ENCODE results near the gene PPP1R9A.

Gene PPP1R9A

GRCh38 chr7:95095966-95096540 is 188.7 kb downstream of the PPP1R9A start:
- Histone ChIP-seq H3K79me2 (ENCODE audit: insufficient read depth, low read length) (no peaks in the 10 kb centered on the region), H3K4me3 (ENCODE audit: low read length, poor library complexity, severe bottlenecking) (no peak overlapping the region), H3F3A (ENCODE audit: low read depth) (no peaks in the 10 kb centered on the region), H3K9me2 (replicated peaks; ENCODE audit: low read depth, low read length) (no peaks in the 10 kb centered on the region), H3K9me3 (ENCODE audit: insufficient read depth, low read depth, low read length) (no peaks in the 10 kb centered on the region), H4K20me1 (ENCODE audit: insufficient read depth, low read length, poor library complexity, severe bottlenecking) (no peaks in the 10 kb centered on the region), H2AFZ (ENCODE audit: low read length) (peak overlapping the region; percentile 69), H3K4me1 (ENCODE audit: insufficient read depth, low read length, poor library complexity, severe bottlenecking) (peaks cover 10% of the 10 kb centered on the region), H3K27me3 (ENCODE audit: insufficient read depth, low read length, poor library complexity, severe bottlenecking) (no peaks in the 10 kb centered on the region), H3K36me3 (ENCODE audit: insufficient read depth, low read length) (no peaks in the 10 kb centered on the region), H3K9ac (ENCODE audit: low read depth, low read length, poor library complexity, severe bottlenecking) (no peak overlapping the region), H3K4me2 (ENCODE audit: low read depth, low read length, poor library complexity, severe bottlenecking) (no peak overlapping the region)
- TF ChIP-seq EZH2phosphoT487 (IDR thresholded peaks at IDR 0.05; ENCODE audit: borderline replicate concordance) (no peak), CTCF (conservative IDR thresholded peaks at IDR 0.05; ENCODE audit: low read length) (no peak)

- Histone ChIP-seq H3K27me3 (ENCODE audit: insufficient read depth, low read length, poor library complexity, severe bottlenecking) (no peaks in the 10 kb centered on the region), H3K36me3 (ENCODE audit: insufficient read depth, low read length) (no peaks in the 10 kb centered on the region), H3K4me1 (ENCODE audit: insufficient read depth, low read length, poor library complexity, severe bottlenecking) (peaks cover 9% of the 10 kb centered on the region), H3F3A (ENCODE audit: low read depth) (no peaks in the 10 kb centered on the region), H3K79me2 (ENCODE audit: insufficient read depth, low read length) (no peaks in the 10 kb centered on the region), H2AFZ (ENCODE audit: low read length) (no peak overlapping the region), H3K9me2 (replicated peaks; ENCODE audit: low read depth, low read length) (no peaks in the 10 kb centered on the region), H3K4me3 (ENCODE audit: low read length, poor library complexity, severe bottlenecking) (no peak overlapping the region), H3K9ac (ENCODE audit: low read depth, low read length, poor library complexity, severe bottlenecking) (no peak overlapping the region), H3K9me3 (ENCODE audit: insufficient read depth, low read depth, low read length) (no peaks in the 10 kb centered on the region), H3K4me2 (ENCODE audit: low read depth, low read length, poor library complexity, severe bottlenecking) (no peak overlapping the region), H4K20me1 (ENCODE audit: insufficient read depth, low read length, poor library complexity, severe bottlenecking) (no peaks in the 10 kb centered on the region)
- TF ChIP-seq EZH2phosphoT487 (IDR thresholded peaks at IDR 0.05; ENCODE audit: borderline replicate concordance) (no peak), CTCF (conservative IDR thresholded peaks at IDR 0.05; ENCODE audit: low read length) (no peak)
Observed at GRCh38 chr7:95097291-95097690, 189.9 kb downstream of the PPP1R9A start.

- TF ChIP-seq CTCF (conservative IDR thresholded peaks at IDR 0.05; ENCODE audit: low read length): no peak
- TF ChIP-seq EZH2phosphoT487 (IDR thresholded peaks at IDR 0.05; ENCODE audit: borderline replicate concordance): no peak
- Histone ChIP-seq H3F3A (ENCODE audit: low read depth) (no peaks in the 10 kb centered on the region), H3K4me1 (ENCODE audit: insufficient read depth, low read length, poor library complexity, severe bottlenecking) (peaks cover 14% of the 10 kb centered on the region), H4K20me1 (ENCODE audit: insufficient read depth, low read length, poor library complexity, severe bottlenecking) (no peaks in the 10 kb centered on the region), H3K9me2 (replicated peaks; ENCODE audit: low read depth, low read length) (no peaks in the 10 kb centered on the region), H3K79me2 (ENCODE audit: insufficient read depth, low read length) (no peaks in the 10 kb centered on the region), H3K36me3 (ENCODE audit: insufficient read depth, low read length) (no peaks in the 10 kb centered on the region), H3K27me3 (ENCODE audit: insufficient read depth, low read length, poor library complexity, severe bottlenecking) (no peaks in the 10 kb centered on the region), H3K4me2 (ENCODE audit: low read depth, low read length, poor library complexity, severe bottlenecking) (no peak overlapping the region), H3K4me3 (ENCODE audit: low read length, poor library complexity, severe bottlenecking) (no peak overlapping the region), H3K9ac (ENCODE audit: low read depth, low read length, poor library complexity, severe bottlenecking) (no peak overlapping the region), H3K9me3 (ENCODE audit: insufficient read depth, low read depth, low read length) (no peaks in the 10 kb centered on the region), H2AFZ (ENCODE audit: low read length) (no peak overlapping the region)
Observed at GRCh38 chr7:95097851-95098250, 190.5 kb downstream of the PPP1R9A start.
